ENCODE data around the gene CAPN8.

CAPN8 gene

GRCh38 chr1:223557130-223557475 is 108.4 kb downstream of the CAPN8 start:
- H3K4me3 ChIP-seq (ENCODE audit: low read length) = no peak overlapping the region
- TF ChIP-seq, protein P1, sequence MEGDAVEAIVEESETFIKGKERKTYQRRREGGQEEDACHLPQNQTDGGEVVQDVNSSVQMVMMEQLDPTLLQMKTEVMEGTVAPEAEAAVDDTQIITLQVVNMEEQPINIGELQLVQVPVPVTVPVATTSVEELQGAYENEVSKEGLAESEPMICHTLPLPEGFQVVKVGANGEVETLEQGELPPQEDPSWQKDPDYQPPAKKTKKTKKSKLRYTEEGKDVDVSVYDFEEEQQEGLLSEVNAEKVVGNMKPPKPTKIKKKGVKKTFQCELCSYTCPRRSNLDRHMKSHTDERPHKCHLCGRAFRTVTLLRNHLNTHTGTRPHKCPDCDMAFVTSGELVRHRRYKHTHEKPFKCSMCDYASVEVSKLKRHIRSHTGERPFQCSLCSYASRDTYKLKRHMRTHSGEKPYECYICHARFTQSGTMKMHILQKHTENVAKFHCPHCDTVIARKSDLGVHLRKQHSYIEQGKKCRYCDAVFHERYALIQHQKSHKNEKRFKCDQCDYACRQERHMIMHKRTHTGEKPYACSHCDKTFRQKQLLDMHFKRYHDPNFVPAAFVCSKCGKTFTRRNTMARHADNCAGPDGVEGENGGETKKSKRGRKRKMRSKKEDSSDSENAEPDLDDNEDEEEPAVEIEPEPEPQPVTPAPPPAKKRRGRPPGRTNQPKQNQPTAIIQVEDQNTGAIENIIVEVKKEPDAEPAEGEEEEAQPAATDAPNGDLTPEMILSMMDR (conservative IDR thresholded peaks at IDR 0.05; ENCODE audit: low read depth, low read length) = no peak
- DNase-seq (ENCODE audit: low read depth) = no peak

- DNase-seq (ENCODE audit: low read depth) = no peak
- no peak overlapping the region for H3K4me3 ChIP-seq (ENCODE audit: low read length)
- TF ChIP-seq, protein P1 (conservative IDR thresholded peaks at IDR 0.05; ENCODE audit: low read depth, low read length) = peak; percentile 61
Measured at GRCh38 chr1:223556414-223557129, 108.9 kb downstream of the CAPN8 start.

DNA sequence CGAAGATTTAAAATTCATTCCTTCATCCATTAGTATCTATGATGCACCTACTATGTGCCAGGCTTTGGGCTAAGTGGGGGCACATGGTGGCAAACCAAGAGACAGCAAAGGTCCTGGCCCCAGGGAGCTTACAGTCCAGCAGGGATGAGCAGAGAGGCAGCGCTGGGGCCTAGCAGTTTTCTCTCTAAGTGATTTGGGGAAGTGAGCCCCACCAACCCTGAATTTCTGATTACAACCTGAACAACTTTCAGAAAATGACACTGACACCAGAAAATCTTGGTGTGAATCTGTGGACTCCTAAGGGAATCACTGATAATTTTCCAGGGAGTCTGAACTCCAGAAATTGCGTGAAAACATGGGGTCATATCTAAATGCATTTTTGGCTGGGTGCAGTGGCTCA is 111.5 kb downstream of the CAPN8 start:
- H3K4me3 ChIP-seq (ENCODE audit: low read length) = no peak overlapping the region
- TF ChIP-seq, protein P1 (conservative IDR thresholded peaks at IDR 0.05; ENCODE audit: low read depth, low read length) = no peak
- DNase-seq (ENCODE audit: low read depth) = no peak

GRCh38 chr1:223551610-223552009 is 113.9 kb downstream of the CAPN8 start:
- TF ChIP-seq, protein P1 (conservative IDR thresholded peaks at IDR 0.05; ENCODE audit: low read depth, low read length) = no peak
- no peak overlapping the region for H3K4me3 ChIP-seq (ENCODE audit: low read length)
- no peak for DNase-seq (ENCODE audit: low read depth)

- no peak overlapping the region for H3K4me3 ChIP-seq (ENCODE audit: low read length)
- TF ChIP-seq, protein P1 (conservative IDR thresholded peaks at IDR 0.05; ENCODE audit: low read depth, low read length) = no peak
- no peak for DNase-seq (ENCODE audit: low read depth)
Measured at GRCh38 chr1:223549740-223550139, 115.8 kb downstream of the CAPN8 start.

DNA sequence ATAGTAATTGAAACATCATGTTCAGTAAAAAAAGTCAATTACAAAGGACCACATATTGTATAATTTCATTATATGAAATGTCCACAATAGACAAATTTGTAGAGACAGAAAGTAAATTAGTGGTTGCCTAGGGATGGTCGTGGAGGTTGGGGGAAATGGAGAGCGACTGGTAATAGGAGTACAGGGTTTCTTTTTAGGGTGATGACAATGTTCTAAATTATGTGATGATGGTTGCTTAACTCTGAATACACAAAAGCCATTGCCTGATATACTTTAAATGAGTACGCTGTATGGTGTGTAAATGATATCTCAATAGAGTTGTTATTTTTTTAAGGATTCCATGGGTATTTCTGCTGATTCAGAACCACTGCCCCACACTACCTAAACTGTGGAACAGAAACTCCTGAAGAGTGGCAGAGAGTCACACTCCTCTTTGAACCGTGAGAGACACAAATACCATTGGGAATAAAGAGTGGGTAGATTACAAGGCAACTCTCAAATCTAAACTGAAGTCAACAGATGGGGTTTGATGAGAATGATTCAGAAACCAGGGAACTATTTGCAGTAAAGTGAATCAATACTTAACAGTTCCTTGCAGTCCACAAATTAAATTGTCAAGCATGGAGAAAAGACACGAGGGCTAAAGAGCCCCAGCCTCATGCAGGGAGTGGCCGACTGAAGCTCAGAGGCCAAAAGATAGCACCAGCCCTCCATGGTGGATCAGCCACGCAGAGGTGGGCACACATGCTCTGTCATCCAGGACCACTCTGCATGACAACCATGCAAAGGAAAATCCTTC is 118.0 kb downstream of the CAPN8 start:
- H3K4me3 ChIP-seq (ENCODE audit: low read length) = no peak overlapping the region
- DNase-seq (ENCODE audit: low read depth) = no peak
- TF ChIP-seq, protein P1 (conservative IDR thresholded peaks at IDR 0.05; ENCODE audit: low read depth, low read length) = no peak

DNA sequence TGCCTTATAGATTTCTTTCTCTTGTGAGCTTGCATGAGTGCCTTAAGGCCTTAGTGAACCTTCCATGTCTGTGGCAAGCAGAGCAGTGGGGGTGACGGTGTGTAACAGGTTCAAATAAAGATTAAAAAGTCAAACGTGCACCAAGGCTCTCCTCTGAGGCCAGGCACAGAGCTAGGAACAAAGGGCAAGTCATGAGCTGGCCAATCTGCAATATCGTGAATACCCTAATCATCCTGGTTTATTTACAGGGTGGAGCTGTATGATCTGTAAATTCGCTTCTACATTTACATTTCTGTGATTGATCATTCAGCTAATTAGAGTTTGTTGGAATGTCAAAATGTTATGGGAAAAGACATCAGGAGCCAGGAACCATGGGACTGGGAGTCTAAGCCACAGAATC is 120.2 kb downstream of the CAPN8 start:
- DNase-seq (ENCODE audit: low read depth) = no peak
- TF ChIP-seq, protein P1 (conservative IDR thresholded peaks at IDR 0.05; ENCODE audit: low read depth, low read length) = no peak
- H3K4me3 ChIP-seq (ENCODE audit: low read length) = no peak overlapping the region
